Erythroblast (primary cell): ENCODE measurements around the gene JAKMIP3.

Experiments used
- GATA1 ChIP-seq: IDR thresholded peaks from 2 replicates; pipeline ENCODE4 v1.6.1; 2011; ENCODE audit warnings: low read depth, mild to moderate bottlenecking, control low read depth, low read length, moderate library complexity
- POLR2A ChIP-seq: IDR thresholded peaks from 2 replicates; pipeline ENCODE4 v1.6.1; 2011; ENCODE audit warnings: mild to moderate bottlenecking, low read length

DNA sequence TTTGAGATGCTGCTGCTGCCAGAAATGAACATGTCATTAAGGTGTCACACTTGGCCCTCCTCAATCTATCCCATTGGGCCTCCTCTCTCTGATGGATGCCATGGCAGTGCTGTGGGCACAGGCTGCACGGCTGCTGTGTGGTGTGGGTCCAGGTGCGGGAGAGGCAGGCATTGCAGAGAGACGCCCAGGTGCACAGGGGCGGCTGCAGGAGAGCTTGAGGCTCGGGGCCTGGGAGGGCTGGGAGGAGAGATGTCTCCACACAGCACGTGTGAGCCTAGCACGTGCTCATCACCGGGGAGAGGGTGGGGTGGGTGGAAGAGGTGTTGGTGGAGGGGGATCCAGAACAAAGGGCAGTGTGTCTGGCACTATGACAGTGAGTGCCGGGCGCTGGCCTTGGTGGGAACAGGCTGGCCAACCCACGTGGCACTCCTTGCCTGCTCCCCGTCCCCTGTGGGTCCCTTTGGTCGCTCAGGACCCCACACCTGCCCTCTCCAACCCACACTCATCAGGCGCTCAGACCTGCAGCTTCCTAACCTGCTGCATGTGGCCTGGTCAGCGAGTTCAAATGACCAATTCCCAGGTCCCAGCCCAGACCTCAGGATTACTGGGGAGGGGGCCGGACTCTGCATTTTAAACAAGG, 44.1 kb upstream of the JAKMIP3 start:
- TF ChIP-seq POLR2A (no peak), GATA1 (no peak)
